AG09319 (cell line): ENCODE data around the gene SULT1C3.

ENCODE experiments used
- DNase-seq: peaks from one replicate; pipeline ENCODE4 v3.0.0-alpha.2; 2010; ENCODE audit warnings: low read depth; ENCODE audit errors: extremely low read depth
- TF ChIP-seq, protein P1 (sequence below): IDR thresholded peaks from 2 replicates; pipeline ENCODE4 v1.5.1; 2011; ENCODE audit warnings: low read depth, mild to moderate bottlenecking, inconsistent platforms, low read length, moderate library complexity

Gene SULT1C3

GRCh38 chr2:108239786-108240185 lies at the start of gene SULT1C3:
TSS of gene SULT1C3 (plus strand) at chr2:108239968. CDS start at chr2:108247195, 7,227 bp downstream.
- no peak for DNase-seq
- TF ChIP-seq, protein P1, sequence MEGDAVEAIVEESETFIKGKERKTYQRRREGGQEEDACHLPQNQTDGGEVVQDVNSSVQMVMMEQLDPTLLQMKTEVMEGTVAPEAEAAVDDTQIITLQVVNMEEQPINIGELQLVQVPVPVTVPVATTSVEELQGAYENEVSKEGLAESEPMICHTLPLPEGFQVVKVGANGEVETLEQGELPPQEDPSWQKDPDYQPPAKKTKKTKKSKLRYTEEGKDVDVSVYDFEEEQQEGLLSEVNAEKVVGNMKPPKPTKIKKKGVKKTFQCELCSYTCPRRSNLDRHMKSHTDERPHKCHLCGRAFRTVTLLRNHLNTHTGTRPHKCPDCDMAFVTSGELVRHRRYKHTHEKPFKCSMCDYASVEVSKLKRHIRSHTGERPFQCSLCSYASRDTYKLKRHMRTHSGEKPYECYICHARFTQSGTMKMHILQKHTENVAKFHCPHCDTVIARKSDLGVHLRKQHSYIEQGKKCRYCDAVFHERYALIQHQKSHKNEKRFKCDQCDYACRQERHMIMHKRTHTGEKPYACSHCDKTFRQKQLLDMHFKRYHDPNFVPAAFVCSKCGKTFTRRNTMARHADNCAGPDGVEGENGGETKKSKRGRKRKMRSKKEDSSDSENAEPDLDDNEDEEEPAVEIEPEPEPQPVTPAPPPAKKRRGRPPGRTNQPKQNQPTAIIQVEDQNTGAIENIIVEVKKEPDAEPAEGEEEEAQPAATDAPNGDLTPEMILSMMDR = no peak

DNA sequence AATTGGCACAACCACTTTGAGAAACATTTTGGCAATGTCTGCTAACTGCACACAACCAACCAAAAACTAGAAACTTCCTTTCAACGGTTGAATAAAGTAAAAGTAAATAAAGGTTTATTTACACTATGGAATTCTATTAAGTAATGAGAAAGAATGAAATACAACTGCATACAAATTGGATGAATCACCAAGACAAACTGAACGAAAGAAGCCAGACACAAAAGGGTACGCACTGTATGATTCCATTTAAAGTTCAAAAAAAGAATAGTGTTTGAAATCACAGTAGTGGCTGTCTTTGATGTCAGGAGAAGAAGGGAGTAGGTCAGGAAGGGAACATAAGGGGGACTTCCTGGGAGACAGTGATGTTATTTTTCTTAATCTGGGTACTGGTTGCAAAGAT lies 46.5 kb upstream of the SULT1C3 start:
- TF ChIP-seq, protein P1 = no peak
- no peak for DNase-seq

GRCh38 chr2:108194409-108195132 lies 45.2 kb upstream of the SULT1C3 start:
- TF ChIP-seq, protein P1 = peak; percentile 31
- no peak for DNase-seq

DNA sequence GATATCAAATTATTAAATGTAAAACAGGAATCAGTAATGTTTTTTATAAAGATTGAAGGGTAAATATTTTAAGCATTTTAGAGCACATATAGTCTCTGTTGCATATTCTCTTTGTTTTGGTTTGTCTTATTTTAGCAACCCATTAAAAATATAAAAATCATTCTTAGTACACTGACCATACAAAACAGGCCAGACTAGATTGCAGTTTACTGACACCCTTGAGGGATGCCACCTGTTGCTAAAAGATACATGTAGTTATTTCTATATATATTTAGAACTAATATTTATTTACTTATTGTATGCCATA lies 44.7 kb upstream of the SULT1C3 start:
- TF ChIP-seq, protein P1 = no peak

DNA sequence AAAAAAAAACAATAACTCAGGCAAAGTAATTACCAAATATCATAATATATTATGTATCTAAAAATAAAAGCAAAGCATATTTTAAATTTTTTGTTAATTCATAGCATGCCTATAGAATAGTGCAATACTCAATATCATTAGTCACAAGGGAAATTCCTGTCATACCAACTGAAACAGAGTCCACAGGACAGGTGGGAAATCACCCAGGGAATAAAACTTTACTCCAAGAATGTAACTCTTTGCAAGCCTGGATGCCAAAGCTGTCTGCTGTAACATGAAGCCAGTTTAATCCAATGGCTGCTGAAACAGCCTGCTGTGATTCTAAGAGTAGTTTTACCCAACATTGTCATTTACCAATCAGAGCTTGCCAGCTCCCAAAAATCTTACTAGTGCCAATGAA lies 40.0 kb upstream of the SULT1C3 start:
- TF ChIP-seq, protein P1 = no peak
- no peak for DNase-seq

More for the DNA sequence above, 44.7 kb upstream of the SULT1C3 start:
- no peak for DNase-seq

GRCh38 chr2:108200569-108200968 lies 39.2 kb upstream of the SULT1C3 start:
- TF ChIP-seq, protein P1 = no peak
- no peak for DNase-seq

GRCh38 chr2:108212671-108213070 lies 27.1 kb upstream of the SULT1C3 start:
- TF ChIP-seq, protein P1 = no peak
- no peak for DNase-seq
